ENCODE results near the gene APLF.
"Not testable (repeated sequence)": the region's sequence is repeated elsewhere in the genome, so short reads cannot be mapped to it uniquely, and the experiment has no call there.

GRCh38 chr2:68529156-68529555, 61.8 kb downstream of the APLF start:
- TF ChIP-seq YY1 (IDR thresholded peaks at IDR 0.05; ENCODE audit: insufficient read depth, insufficient read length); ZNF274 (IDR thresholded peaks at IDR 0.05; ENCODE audit: low read depth, low read length); SUZ12 (IDR thresholded peaks at IDR 0.05; ENCODE audit: extremely low read depth, insufficient read depth, insufficient read length): not testable (repeated sequence)
